H9 (cell line): ENCODE measurements around the gene APOBEC2. TPM values are rescaled to one million over a fixed set of nuclear protein-coding genes. Genes with fewer than 3 reads are reported as not detected.

Source experiments
- DNase-seq: peaks from one replicate; pipeline ENCODE4 v3.0.0-alpha.2; 2017
- H2AFZ ChIP-seq: one replicate; pipeline ENCODE4 v1.6.1; 2013; ENCODE audit warnings: mild to moderate bottlenecking, low read length, control low read depth, moderate library complexity
- H2AK5ac ChIP-seq: 2 replicates; pipeline ENCODE4 v1.6.1; 2013; ENCODE audit warnings: low read length, control low read depth, mixed read lengths; ENCODE audit not compliant: insufficient read length
- H2BK120ac ChIP-seq: one replicate; pipeline ENCODE4 v1.6.1; 2013; ENCODE audit warnings: low read depth, mild to moderate bottlenecking, low read length, control low read depth, inconsistent platforms; ENCODE audit not compliant: poor library complexity, severe bottlenecking
- H2BK12ac ChIP-seq: 2 replicates; pipeline ENCODE4 v1.6.1; 2013; ENCODE audit warnings: low read length, control low read depth, mixed read lengths, low read depth; ENCODE audit not compliant: insufficient read length
- H2BK15ac ChIP-seq: 2 replicates; pipeline ENCODE4 v1.6.1; 2013; ENCODE audit warnings: low read depth, low read length, control low read depth
- H2BK20ac ChIP-seq: one replicate; pipeline ENCODE4 v1.6.1; 2013; ENCODE audit warnings: low read depth, mild to moderate bottlenecking, low read length, control low read depth, inconsistent platforms; ENCODE audit not compliant: poor library complexity, severe bottlenecking
- H2BK5ac ChIP-seq: 2 replicates; pipeline ENCODE4 v1.6.1; 2013; ENCODE audit warnings: low read length, control low read depth, mixed read lengths; ENCODE audit not compliant: insufficient read length
- H3K14ac ChIP-seq: 2 replicates; pipeline ENCODE4 v1.6.1; 2013; ENCODE audit warnings: low read length, control low read depth; ENCODE audit not compliant: insufficient read depth
- H3K18ac ChIP-seq: 2 replicates; pipeline ENCODE4 v1.6.1; 2013; ENCODE audit warnings: low read depth, mild to moderate bottlenecking, mixed read lengths, low read length, control low read depth; ENCODE audit not compliant: insufficient read length
- H3K23ac ChIP-seq: 2 replicates; pipeline ENCODE4 v1.6.1; 2013; ENCODE audit warnings: low read length, control low read depth, mixed read lengths, low read depth; ENCODE audit not compliant: insufficient read length
- H3K23me2 ChIP-seq: 2 replicates; pipeline ENCODE4 v1.6.1; 2013; ENCODE audit warnings: low read depth, mild to moderate bottlenecking, mixed read lengths, low read length, control low read depth; ENCODE audit not compliant: insufficient read length, poor library complexity, severe bottlenecking
- H3K27ac ChIP-seq: 2 replicates; pipeline ENCODE4 v1.5.1; 2013; ENCODE audit warnings: low read length, control low read depth, mixed read lengths, low read depth; ENCODE audit not compliant: insufficient read length
- H3K27me3 ChIP-seq: 2 replicates; pipeline ENCODE4 v1.6.1; 2013; ENCODE audit warnings: low read length, control low read depth, inconsistent platforms; ENCODE audit not compliant: insufficient read depth
- H3K4ac ChIP-seq: 2 replicates; pipeline ENCODE4 v1.6.1; 2013; ENCODE audit warnings: low read depth, mild to moderate bottlenecking, control low read depth, inconsistent platforms, low read length, moderate library complexity
- H3K4me1 ChIP-seq: 2 replicates; pipeline ENCODE4 v1.6.1; 2013; ENCODE audit warnings: low read length, control low read depth, inconsistent platforms; ENCODE audit not compliant: insufficient read depth
- H3K4me2 ChIP-seq: 2 replicates; pipeline ENCODE4 v1.6.1; 2013; ENCODE audit warnings: low read length, control low read depth, mixed read lengths; ENCODE audit not compliant: insufficient read length, insufficient read depth
- H3K56ac ChIP-seq: 2 replicates; pipeline ENCODE4 v1.6.1; 2013; ENCODE audit warnings: low read depth, mild to moderate bottlenecking, mixed read lengths, low read length, control low read depth; ENCODE audit not compliant: insufficient read length
- H3K79me1 ChIP-seq: 2 replicates; pipeline ENCODE4 v1.6.1; 2013; ENCODE audit warnings: low read depth, mild to moderate bottlenecking, moderate library complexity, low read length, control low read depth, inconsistent platforms; ENCODE audit not compliant: insufficient read depth, poor library complexity, severe bottlenecking
- H3K79me2 ChIP-seq: 2 replicates; pipeline ENCODE4 v1.6.1; 2013; ENCODE audit warnings: low read length, control low read depth, inconsistent platforms; ENCODE audit not compliant: insufficient read depth
- H3K9ac ChIP-seq: 2 replicates; pipeline ENCODE4 v1.6.1; 2013; ENCODE audit warnings: low read length, control low read depth, mixed read lengths; ENCODE audit not compliant: insufficient read length; ENCODE audit errors: extremely low read depth
- H3K9me3 ChIP-seq: one replicate; pipeline ENCODE4 v1.6.1; 2013; ENCODE audit warnings: low read depth, low read length, inconsistent platforms; ENCODE audit not compliant: control insufficient read depth
- H3T11ph ChIP-seq: one replicate; pipeline ENCODE4 v1.6.1; 2013; ENCODE audit warnings: mild to moderate bottlenecking, low read length, control low read depth, inconsistent platforms
- H4K20me1 ChIP-seq: one replicate; pipeline ENCODE4 v1.6.1; 2013; ENCODE audit not compliant: control insufficient read depth, insufficient read length, insufficient read depth
- H4K5ac ChIP-seq: 2 replicates; pipeline ENCODE4 v1.6.1; 2013; ENCODE audit warnings: low read depth, mild to moderate bottlenecking, mixed read lengths, low read length, control low read depth; ENCODE audit not compliant: insufficient read length
- H4K8ac ChIP-seq: replicated peaks from 2 replicates; pipeline ENCODE4 v1.6.1; 2013; ENCODE audit warnings: low read length, control low read depth, mixed read lengths, low read depth; ENCODE audit not compliant: insufficient read length
- H4K91ac ChIP-seq: 2 replicates; pipeline ENCODE4 v1.6.1; 2013; ENCODE audit warnings: low read depth, mild to moderate bottlenecking, moderate library complexity, mixed read lengths, low read length, control low read depth; ENCODE audit not compliant: insufficient read length
- H3K27ac Mint-ChIP-seq, 3 experiments: 2 replicates in 2 of 3; 3 replicates in 1 of 3; pipeline ENCODE4 v1.8.0; 2020 to 2021; ENCODE audit warnings: mixed read lengths in 3 of 3, mild to moderate bottlenecking in 1 of 3, moderate library complexity in 1 of 3
- H3K27me3 Mint-ChIP-seq: 2 replicates; pipeline ENCODE4 v1.8.0; 2021; ENCODE audit warnings: low read depth, mild to moderate bottlenecking, moderate library complexity, mixed read lengths
- H3K36me3 Mint-ChIP-seq, 3 experiments: 2 replicates in 2 of 3; 3 replicates in 1 of 3; pipeline ENCODE4 v1.8.0; 2020 to 2021; ENCODE audit warnings: low read depth in 3 of 3, mixed read lengths in 3 of 3; ENCODE audit not compliant: insufficient read depth in 1 of 3
- H3K4me1 Mint-ChIP-seq, 2 experiments: 2 replicates each; pipeline ENCODE4 v1.8.0; 2020; ENCODE audit warnings: mixed read lengths in 2 of 2
- H3K4me3 Mint-ChIP-seq, 2 experiments: 2 replicates in 1 of 2; 3 replicates in 1 of 2; pipeline ENCODE4 v1.8.0; 2020 to 2021; ENCODE audit warnings: mild to moderate bottlenecking in 2 of 2, mixed read lengths in 2 of 2, moderate library complexity in 1 of 2
- H3K9me3 Mint-ChIP-seq, 2 experiments: 2 replicates in 1 of 2; 3 replicates in 1 of 2; pipeline ENCODE4 v1.8.0; 2020; ENCODE audit warnings: mild to moderate bottlenecking in 2 of 2, mixed read lengths in 2 of 2, moderate library complexity in 1 of 2
- CTCF ChIP-seq: fragments of 200-600 bp; sonication (generic); conservative IDR thresholded peaks from 3 replicates; pipeline ENCODE4 v1.8.0; 2021; ENCODE audit warnings: antibody characterized with exemption, mild to moderate bottlenecking
- total RNA-seq: library from RNA; stranded (reverse); gene quantifications from 2 replicates; pipeline ENCODE4 v1.2.1, GENCODE V29; 2021

Gene APOBEC2
- total RNA-seq, 1 experiment from 2014 or later = not detected

- no peak overlapping the region for H3K27ac Mint-ChIP-seq
- 0 out of 2 replicates have a peak, but pooled peaks cover 2% of the 10 kb centered on the region for H3K79me2 ChIP-seq
- no peak overlapping the region for H2AFZ ChIP-seq
- no peak overlapping the region for H3K4me3 Mint-ChIP-seq
- H3K4me1 ChIP-seq = no peaks in the 10 kb centered on the region
- no peaks in the 10 kb centered on the region for H3K9me3 Mint-ChIP-seq
- no peak for TF ChIP-seq CTCF
- no peak overlapping the region for H3K56ac ChIP-seq
- H2BK12ac ChIP-seq = no peak overlapping the region
- no peak overlapping the region for H2BK120ac ChIP-seq
- no peak overlapping the region for H2AK5ac ChIP-seq
- no peak for DNase-seq
- H3K9ac ChIP-seq = no peak overlapping the region
- no peak overlapping the region for H4K91ac ChIP-seq
- peaks cover 2% of the 10 kb centered on the region for H4K20me1 ChIP-seq
- no peak overlapping the region for H3T11ph ChIP-seq
- peaks cover 2% of the 10 kb centered on the region for H3K79me1 ChIP-seq
- H2BK5ac ChIP-seq = no peak overlapping the region
- H3K4ac ChIP-seq = no peak overlapping the region
- no peak overlapping the region for H4K5ac ChIP-seq
- no peak overlapping the region for H2BK20ac ChIP-seq
- H3K36me3 Mint-ChIP-seq = peaks cover 31 to 86% (median 84%) of the 10 kb centered on the region in 3 experiments; a peak in 6 of 7 replicates
- H3K4me1 Mint-ChIP-seq = peaks cover 2 to 8% of the 10 kb centered on the region in 2 experiments; a peak in 2 of 4 replicates
- no peak overlapping the region for H3K18ac ChIP-seq
- no peak overlapping the region for H3K27ac ChIP-seq
- no peak overlapping the region for H3K4me2 ChIP-seq
- no peaks in the 10 kb centered on the region for H3K27me3 Mint-ChIP-seq
- no peaks in the 10 kb centered on the region for H3K23me2 ChIP-seq
- no peak overlapping the region for H3K23ac ChIP-seq
- no peak overlapping the region for H2BK15ac ChIP-seq
- H3K27me3 ChIP-seq = no peaks in the 10 kb centered on the region
- H4K8ac ChIP-seq = no peak overlapping the region
- no peaks in the 10 kb centered on the region for H3K9me3 ChIP-seq
- H3K14ac ChIP-seq = no peak overlapping the region
Measured at GRCh38 chr6:41085182-41085581, 32.2 kb downstream of the APOBEC2 start.
